Measurements from ENCODE around the gene SNORC.

GRCh38 chr2:232884549-232885263 lies 14.6 kb downstream of the SNORC start:
- no peak for TF ChIP-seq MYC (IDR thresholded peaks at IDR 0.05; ENCODE audit: low read depth, low read length)
- no peak for TF ChIP-seq CTCF (IDR thresholded peaks at IDR 0.05; ENCODE audit: low read depth, low read length)
- no peak for TF ChIP-seq MAX (IDR thresholded peaks at IDR 0.05; ENCODE audit: low read depth, low read length)
- TF ChIP-seq POLR2A (IDR thresholded peaks at IDR 0.05; ENCODE audit: extremely low read depth, insufficient read length), result no peak
